HL-60/S4 treated with phorbol 12-myristate 13-acetate at 8.2 ng/mL for 4 days and 3 days (cell line): ENCODE measurements around the gene NOC3L.
"Not testable (repeated sequence)": the region's sequence is repeated elsewhere in the genome, so short reads cannot be mapped to it uniquely, and the experiment has no call there.

Source experiments
- in situ Hi-C: fragments of 300-500 bp; cut with MboI; formaldehyde crosslinking; loops from 2 replicates; pipeline ENCODE4 v1.15.0; 2022; ENCODE audit warnings: low sequenced_read_pairs

Gene NOC3L

DNA sequence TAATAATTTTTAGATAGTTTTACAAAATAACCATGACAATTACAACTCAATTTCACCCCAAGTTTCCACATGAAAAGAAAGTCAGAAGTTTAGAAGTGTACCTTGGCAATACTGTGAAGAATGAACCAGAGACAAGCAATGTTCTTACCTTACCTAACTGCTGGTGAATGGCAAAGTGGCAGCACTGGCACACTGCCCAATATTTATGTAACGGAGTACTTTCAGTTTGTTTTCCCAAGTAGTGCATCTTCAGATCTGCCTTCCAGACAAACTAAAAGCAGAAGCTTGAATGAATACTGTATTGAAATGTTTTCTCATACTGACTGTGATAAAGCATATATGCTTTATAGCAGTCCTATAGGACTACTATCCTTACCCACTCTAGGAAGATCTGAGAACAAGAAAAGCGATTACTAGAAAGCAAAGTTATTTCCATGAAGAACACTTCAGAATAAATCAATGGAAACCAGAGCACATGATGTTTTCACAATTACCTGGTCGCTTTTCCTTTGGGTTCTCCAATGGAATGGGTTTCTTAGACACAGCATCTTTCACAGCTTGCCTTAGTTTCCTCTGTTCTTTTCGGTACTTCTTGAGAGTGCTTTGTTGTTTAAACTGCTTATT lies 1.5 kb downstream of the NOC3L start:
- in situ Hi-C loops = no loop called here

GRCh38 chr10:94358480-94358879 lies 4.3 kb downstream of the NOC3L start:
- in situ Hi-C loops = no loop called here

- in situ Hi-C loops = no loop called here
These were observed 5.5 kb downstream of the NOC3L start for GRCh38 chr10:94357193-94357592.

- in situ Hi-C loops = no loop called here
These were observed 6.9 kb downstream of the NOC3L start for GRCh38 chr10:94355841-94356240.

DNA sequence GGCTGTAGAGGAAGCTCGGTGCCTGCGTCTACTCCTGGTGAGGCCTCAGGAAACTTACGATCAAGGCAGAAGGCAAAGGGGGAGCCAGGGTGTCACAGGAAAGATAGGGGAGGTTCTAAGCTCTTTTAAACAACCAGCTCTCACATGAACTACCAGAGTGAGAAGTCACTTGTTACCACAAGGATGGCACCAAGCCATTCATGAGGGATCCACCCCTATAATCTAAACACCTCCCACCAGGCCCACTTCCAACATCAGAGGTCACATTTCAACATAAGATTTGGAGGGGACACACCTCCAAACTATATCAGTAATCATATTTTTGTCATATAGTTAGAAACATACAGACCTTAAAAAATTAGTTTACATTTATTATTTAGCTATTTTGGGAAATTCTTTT lies 9.4 kb downstream of the NOC3L start:
- in situ Hi-C loops = no loop called here

DNA sequence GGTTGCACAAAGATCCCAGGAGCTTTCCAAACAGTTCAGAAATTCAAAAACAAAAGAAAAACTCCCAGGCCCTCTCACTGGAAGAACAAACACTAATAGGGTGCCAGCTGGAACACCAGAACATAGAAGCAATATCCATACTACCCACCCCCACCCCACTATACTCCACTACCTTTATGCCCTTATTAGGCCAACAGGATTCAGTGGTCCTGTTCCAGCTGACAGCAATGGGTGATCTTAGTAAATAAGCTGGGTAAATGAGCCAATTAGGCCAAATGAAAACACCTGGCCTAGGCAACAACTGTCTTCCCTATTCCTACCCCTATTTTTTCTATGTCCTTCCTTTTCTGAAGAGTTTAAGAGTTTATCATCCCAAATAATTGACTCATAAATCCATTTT lies 11.7 kb downstream of the NOC3L start:
- in situ Hi-C loops = no loop called here

DNA sequence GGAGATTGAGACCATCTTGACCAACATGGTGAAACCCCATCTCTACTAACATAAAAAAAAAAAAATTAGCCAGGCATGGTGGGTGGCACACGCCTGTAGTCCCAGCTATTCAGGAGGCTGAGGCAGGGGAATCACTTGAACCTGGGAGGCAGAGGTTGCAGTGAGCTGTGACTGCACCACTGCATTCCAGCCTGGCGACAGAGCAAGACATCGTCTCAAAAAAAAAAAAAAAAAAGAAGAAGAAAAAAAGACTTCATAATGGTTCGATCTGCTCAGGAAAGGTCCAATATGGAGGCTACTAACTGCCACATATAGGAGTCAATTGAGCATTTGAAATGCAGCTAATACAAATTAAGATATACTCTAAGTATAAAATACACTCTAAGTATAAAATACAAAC lies 12.2 kb downstream of the NOC3L start:
- in situ Hi-C loops = not testable (repeated sequence)

GRCh38 chr10:94349327-94349726 lies 13.4 kb downstream of the NOC3L start:
- in situ Hi-C loops = no loop called here

DNA sequence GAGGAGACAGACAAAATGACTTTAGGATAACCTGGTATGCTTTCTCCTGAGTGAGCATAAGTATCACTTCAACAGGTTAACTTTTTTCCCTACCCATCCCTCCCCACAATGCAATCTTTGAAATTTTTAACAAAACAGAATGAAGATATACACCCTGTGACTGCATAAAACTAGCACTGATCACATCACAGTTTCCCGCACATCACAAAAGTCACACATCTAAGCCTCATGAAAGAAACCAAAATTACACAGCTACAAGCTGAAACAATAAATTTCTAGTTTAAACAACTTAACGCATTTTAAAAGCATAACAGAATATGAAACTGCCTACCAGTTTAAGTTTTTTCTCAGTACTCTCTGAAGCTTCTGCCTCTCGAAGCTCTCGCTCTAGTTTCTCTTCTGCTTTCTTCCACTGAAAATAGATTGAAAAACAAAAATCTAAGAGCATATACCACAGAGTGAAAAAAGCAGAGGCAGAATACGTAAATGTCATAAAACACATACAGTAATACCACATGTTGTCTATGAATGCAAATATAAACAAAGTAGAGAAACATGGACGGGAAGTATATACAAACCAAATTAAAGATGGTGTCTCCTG lies 18.1 kb downstream of the NOC3L start:
- in situ Hi-C loops = no loop called here

DNA sequence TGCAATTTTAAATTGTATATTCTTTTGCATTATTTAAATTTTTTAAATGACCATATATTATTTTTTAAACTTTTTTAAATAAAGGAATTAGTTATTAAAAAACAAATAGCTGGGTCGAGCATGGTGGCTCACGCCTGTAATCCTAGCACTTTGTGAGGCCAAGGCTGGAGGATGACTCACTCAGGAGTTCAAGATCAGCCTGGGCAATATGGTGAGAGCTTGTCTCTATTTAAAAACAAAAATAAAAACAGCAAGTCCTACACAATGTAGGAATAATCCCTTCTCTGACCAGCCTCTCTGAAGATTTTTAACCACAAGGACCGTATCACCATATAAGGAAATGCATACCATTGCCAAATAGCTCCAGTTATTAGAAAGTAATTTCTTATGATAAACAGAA lies 19.6 kb downstream of the NOC3L start:
- in situ Hi-C loops = no loop called here

DNA sequence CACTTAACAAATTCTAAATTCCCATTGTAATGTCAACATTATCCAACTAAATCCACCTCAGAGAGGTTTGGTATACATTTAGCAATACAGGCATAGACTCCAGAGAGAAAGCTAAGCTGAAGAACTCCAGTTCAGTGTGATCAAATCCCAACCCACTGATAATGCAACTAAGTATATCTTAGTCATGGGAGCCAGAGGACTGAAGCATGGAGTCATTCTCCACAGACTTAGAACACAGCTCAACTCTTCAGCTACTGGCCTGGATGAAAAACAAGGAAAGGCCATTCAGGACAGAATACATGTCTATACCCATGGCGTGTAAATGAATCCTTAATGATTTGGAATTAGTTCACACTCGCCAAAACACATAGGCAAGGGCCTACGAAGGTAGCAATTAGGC lies 27.9 kb downstream of the NOC3L start:
- in situ Hi-C loops = no loop called here

DNA sequence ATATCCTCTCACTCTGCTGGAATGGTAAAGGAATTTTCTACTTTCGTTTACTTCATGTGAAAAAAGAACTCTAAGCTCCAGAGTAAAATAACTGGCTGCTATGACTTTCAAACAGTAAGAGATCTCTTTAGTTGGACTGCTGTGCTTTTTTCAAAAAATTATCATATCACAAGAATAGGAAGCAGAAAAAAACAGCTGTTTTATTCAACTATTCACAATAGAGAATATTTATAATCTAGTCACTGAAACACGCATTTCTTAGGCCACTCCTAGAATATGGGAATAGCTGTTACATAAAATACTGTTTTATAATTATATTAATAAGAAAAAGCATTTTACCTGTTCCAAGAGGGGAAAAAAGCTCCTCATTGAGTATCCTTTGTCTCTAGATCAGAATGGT lies 29.7 kb downstream of the NOC3L start:
- in situ Hi-C loops = no loop called here

DNA sequence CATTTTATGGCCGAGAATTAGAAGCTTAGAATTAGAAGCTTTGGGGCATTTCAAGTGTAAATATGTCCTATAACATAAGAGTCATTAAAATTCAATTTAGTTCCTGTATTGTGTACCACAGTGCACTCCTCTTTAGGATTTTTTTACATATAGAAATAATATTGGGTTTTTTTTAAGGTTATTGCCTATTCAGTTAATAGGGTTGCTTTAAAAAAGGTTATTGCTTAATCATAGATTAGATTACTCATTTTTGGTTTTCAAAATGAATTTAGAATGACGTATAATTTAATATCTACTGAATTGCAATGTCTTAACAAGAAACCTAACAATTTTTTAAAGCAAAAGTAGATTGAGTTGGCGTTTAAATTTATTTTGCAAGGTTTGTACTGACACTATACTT lies 34.1 kb downstream of the NOC3L start:
- in situ Hi-C loops = no loop called here

DNA sequence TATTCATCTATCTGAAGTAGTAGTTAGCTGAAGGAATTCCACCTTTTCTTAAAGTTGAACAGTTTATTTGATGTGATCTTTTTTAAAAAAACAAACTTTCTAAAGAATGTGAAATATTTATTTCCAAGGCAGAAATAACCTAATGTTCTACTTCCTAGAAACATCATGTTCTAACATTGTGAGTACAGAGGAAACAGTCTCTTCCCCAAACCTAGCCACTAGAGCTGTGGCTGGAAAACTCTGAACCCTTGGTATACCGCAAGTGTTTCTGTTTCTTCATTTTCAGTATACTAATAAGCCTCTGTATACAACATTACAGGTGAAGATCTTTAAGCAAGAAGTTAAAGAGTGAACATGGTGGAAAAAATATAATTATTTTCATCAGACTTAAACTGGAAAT lies 35.1 kb downstream of the NOC3L start:
- in situ Hi-C loops = no loop called here

- in situ Hi-C loops = no loop called here
These were observed 38.0 kb downstream of the NOC3L start for GRCh38 chr10:94324609-94325233.

GRCh38 chr10:94320285-94320914 lies 42.3 kb downstream of the NOC3L start:
- in situ Hi-C loops = no loop called here

DNA sequence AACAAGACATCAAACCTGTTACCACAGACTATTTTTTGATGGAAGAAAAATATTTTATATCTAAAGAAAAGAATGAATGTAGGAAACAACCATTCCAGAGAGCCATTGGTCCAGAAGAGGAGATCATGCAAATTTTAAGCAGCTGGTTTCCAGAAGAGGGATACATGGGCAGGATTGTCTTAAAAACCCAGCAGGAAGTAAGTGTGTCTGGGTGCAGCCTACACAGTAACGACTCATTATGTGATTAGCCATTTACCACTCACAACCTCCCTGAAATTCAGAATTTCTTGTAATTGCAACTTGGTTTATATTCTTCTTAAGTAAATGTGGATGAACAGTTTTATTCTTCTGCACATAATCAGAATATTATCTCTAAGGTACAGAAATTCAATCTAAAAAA lies 46.2 kb downstream of the NOC3L start:
- in situ Hi-C loops = no loop called here

GRCh38 chr10:94315975-94316464 lies 46.7 kb downstream of the NOC3L start:
- in situ Hi-C loops = no loop called here

- in situ Hi-C loops = no loop called here
These were observed 47.7 kb downstream of the NOC3L start for GRCh38 chr10:94315024-94315451.

GRCh38 chr10:94310369-94310768 lies 52.4 kb downstream of the NOC3L start:
- in situ Hi-C loops = no loop called here

GRCh38 chr10:94308866-94309265 lies 53.9 kb downstream of the NOC3L start:
- in situ Hi-C loops = no loop called here

- in situ Hi-C loops = no loop called here
These were observed 55.6 kb downstream of the NOC3L start for GRCh38 chr10:94307046-94307615.
